Measurements from ENCODE around the gene VSX1. TPM values are rescaled to one million over a fixed set of nuclear protein-coding genes. Genes with fewer than 3 reads are reported as not detected.

VSX1 gene
- total RNA-seq, 1 donor: not detected

DNA sequence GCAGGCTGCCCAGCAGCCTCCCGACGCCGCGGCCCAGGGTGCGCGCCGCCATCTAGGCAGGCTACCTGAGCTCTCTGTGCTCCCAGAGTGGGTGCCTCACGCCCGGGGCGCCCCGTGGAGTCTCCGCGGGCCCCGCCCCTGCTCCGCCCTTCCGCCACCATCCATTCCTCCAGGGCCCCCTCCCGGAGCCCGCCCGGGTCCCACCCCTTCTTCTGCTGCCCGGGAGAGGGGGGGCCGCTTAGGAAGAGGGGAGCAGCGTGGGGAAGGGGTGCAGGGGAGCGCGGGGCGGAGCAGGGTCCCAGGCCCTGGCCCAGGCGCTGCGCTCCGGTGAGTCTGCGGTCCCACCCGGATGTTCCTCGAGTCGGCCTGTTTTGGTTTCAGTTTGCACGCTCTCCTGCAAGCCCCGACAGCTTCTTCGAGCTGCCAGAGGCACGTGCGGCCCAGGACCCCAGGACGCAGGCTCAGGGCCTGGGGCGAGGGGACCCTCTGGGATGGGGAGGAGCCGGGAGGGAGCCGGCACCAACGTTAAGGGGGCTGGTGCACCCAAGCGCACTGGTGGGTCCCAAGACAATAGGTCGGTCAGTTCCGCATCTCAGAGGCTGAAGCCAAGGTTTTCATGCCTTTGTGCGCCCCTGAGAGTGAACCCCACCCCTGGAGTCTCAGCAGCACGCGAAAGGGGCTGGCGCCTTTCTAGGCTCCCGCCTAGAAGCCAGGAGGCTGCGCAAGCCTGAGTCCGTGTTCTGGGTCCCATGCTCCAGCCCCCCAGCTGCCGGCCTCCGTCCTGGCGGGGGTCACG lies 23.7 kb downstream of the VSX1 start, which contains the start of gene ACSS1:
ACSS1 (minus strand) TSS at position 89 of the 796 bp plus-strand sequence; CDS start at position 52, 37 bp downstream.
- DNase-seq (ENCODE audit: low read depth): peak; percentile 34
- H3K4me3 ChIP-seq (ENCODE audit: low read depth, low read length): peak within 1 kb of the TSS; percentile 63
- TF ChIP-seq, protein P1, sequence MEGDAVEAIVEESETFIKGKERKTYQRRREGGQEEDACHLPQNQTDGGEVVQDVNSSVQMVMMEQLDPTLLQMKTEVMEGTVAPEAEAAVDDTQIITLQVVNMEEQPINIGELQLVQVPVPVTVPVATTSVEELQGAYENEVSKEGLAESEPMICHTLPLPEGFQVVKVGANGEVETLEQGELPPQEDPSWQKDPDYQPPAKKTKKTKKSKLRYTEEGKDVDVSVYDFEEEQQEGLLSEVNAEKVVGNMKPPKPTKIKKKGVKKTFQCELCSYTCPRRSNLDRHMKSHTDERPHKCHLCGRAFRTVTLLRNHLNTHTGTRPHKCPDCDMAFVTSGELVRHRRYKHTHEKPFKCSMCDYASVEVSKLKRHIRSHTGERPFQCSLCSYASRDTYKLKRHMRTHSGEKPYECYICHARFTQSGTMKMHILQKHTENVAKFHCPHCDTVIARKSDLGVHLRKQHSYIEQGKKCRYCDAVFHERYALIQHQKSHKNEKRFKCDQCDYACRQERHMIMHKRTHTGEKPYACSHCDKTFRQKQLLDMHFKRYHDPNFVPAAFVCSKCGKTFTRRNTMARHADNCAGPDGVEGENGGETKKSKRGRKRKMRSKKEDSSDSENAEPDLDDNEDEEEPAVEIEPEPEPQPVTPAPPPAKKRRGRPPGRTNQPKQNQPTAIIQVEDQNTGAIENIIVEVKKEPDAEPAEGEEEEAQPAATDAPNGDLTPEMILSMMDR (IDR thresholded peaks at IDR 0.05; ENCODE audit: insufficient read depth, low read length): no peak

DNA sequence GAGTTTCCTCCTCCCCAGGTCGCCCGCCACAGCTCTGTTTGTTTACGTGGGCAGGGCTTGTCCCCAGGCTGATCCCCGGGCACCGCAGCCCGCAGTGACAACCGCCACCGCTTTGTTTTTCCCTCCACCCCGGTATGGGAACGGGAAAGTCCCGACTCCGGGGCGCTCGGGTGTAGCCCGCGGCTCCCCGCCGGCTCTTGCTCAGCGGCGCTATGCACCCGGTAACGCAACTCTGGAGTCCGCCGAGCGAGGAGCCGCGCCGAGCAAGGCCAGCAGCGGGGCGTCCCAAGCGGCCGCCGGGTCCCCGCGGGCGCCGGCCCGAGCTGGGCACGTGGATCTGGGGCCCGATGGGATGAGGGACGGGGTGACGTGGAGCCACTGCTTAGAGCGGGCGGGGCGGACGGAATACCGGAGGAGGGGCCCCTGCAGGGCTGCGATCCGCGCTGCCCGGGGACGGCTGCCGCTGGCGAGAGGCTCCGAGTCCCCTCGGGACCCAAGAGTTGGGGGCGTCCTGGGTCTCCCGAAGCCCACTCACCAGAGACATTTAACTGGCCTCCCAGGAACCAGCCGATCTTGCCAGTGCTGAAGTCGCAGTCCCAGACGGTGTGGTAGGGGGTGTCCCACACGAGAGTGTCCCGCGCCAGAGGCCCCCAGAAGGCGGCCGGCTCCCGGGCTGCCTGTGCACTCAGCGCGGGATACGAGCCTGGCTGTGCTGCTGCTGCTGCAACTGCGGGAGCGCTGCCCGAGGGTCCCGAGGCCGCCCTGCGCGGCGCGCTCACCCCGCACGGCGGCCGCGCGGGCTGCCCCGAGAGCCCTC lies 24.5 kb downstream of the VSX1 start:
- peak overlapping the region; percentile 63 for H3K4me3 ChIP-seq (ENCODE audit: low read depth, low read length)
- DNase-seq (ENCODE audit: low read depth): peak; percentile 24
- TF ChIP-seq, protein P1 (IDR thresholded peaks at IDR 0.05; ENCODE audit: insufficient read depth, low read length): no peak

DNA sequence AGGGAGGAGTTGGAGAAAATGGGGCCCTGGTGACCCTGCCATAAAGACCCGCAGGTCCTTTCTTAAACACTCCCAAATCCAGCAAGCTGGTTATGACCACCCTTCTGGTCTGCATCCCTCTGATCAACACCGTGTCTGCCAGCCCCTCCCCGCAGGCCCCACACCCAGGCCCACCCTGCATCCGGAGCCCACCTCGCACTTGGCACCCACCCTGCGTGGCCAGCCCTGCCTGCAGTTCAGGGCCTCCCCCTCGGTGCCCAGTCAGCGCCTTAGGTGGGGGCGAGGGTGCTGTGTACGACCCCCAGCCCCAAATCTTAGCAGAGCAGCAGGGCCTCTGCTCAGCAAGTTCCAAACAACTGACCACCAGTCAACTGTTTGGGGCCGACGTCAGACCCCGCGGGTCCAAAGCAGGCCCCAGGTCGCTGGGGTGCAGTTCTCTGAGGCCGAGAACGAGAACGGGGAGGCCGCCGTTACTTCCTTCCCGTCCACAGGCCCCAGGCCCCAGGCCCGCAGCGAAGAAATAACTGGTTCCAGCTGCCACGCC lies 25.2 kb downstream of the VSX1 start:
- TF ChIP-seq, protein P1 (IDR thresholded peaks at IDR 0.05; ENCODE audit: insufficient read depth, low read length): no peak
- peak overlapping the region; percentile 63 for H3K4me3 ChIP-seq (ENCODE audit: low read depth, low read length)

DNA sequence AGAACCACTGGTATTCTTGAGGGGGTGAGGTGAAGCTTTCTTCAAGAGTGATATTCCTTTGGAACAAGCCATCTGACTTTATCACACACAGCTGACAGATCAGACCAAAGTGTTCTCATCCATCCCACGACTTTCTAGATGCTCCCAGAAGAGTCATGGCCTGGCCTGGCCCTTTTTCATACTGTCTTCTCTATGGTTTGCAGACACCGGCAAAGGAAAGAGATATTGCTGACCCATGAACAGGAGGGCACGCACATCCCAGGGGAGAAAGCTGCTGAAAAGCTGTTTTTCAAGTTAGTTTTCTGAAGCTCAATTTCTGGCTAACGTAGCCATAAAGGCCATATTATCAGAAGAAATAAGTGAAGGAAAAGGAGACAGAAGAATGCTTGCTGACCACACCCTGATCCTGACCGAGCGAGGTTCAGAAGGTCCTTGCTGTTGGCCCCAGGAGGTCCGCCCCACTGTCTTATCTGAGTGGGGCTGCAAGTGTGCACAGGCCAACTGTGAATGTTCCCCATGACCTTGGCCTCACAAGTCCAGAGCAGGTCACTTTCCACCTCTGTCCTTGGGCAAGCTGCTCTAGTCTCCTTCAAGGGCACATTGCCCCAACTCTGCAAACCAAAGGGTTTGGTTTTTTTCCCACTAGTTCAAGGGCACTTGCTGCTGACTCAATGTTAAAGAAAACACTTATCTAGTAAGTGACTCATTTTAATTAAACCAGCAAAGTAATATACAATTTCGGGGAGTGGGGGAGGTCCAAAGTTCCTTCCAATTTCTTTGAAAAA lies 26.0 kb downstream of the VSX1 start:
- TF ChIP-seq, protein P1 (IDR thresholded peaks at IDR 0.05; ENCODE audit: insufficient read depth, low read length): no peak
- DNase-seq (ENCODE audit: low read depth): no peak
- H3K4me3 ChIP-seq (ENCODE audit: low read depth, low read length): no peak overlapping the region

More for the DNA sequence above, 25.2 kb downstream of the VSX1 start:
- no peak for DNase-seq (ENCODE audit: low read depth)

DNA sequence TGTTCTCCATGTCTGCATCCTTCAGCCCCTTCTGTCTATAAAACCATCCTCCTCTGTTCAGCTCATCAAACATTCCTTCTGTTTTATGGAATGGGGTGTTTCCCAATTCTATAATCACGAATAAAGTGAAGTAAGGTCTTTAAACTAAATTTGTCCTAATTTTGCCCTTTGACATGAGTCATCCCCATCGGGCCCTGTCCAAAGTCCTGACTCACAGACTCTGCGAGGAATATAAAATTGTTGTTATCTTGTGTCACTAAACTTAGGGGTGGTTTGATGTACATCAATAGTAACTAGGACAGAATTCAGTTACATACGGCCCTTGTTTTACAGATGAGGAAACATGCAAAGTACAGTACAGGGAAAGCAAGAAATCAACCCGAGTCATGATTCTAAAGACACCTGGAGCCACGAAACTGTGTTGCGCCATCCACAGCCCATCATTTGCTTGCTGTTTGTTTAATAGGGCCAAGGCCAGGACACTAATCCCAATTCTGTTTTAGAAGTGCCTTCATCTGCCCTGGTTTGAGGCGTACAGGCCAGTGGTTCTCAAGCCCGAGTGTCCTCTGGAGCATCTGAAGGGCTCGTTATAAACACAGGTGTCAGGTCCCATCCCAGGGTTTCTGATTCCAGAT lies 26.8 kb downstream of the VSX1 start:
- TF ChIP-seq, protein P1 (IDR thresholded peaks at IDR 0.05; ENCODE audit: insufficient read depth, low read length): no peak
- H3K4me3 ChIP-seq (ENCODE audit: low read depth, low read length): no peak overlapping the region
- DNase-seq (ENCODE audit: low read depth): peak; percentile 47

Measured in fibroblast of the aortic adventitia (primary cell).